ENCODE results near the gene ANKRD33. TPM values are rescaled to one million over a fixed set of nuclear protein-coding genes. Genes with fewer than 3 reads are reported as not detected.

The ANKRD33 gene, protein sequence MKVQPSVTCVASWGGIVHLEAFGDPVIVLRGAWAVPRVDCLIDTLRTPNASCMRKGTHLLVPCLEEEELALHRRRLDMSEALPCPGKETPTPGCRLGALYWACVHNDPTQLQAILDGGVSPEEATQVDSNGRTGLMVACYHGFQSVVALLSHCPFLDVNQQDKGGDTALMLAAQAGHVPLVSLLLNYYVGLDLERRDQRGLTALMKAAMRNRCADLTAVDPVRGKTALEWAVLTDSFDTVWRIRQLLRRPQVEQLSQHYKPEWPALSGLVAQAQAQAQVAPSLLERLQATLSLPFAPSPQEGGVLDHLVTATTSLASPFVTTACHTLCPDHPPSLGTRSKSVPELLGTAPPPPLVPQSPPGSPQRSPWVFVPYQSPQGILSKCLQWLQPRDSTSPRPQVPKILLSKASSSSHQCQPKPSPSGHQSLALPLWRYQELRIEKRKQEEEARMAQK
- under 1 TPM in 2 of 10 donors, not detected in 8; 0.05 to 0.18 TPM for polyA plus RNA-seq (ENCODE audit: insufficient read length in 10 of 10)
- long read RNA-seq, donor 1, result 0 reads
- long read RNA-seq, donor 2, result 0 reads
- long read RNA-seq, donor 3, result 0 reads
- long read RNA-seq, donor 4, result 0 reads
- long read RNA-seq, donor 5, result 0 reads
- long read RNA-seq, donor 6, result 0 reads
- long read RNA-seq, donor 7, result 0 reads
- long read RNA-seq, donor 8, result 0 reads
- long read RNA-seq, donor 9, result 0 reads

- DNase-seq, result no peak
Observed at GRCh38 chr12:51887476-51888315, at the start of gene ANKRD33. Gene ANKRD33 (plus strand): TSS chr12:51888103. CDS start chr12:51888187, 84 bp downstream.

DNA sequence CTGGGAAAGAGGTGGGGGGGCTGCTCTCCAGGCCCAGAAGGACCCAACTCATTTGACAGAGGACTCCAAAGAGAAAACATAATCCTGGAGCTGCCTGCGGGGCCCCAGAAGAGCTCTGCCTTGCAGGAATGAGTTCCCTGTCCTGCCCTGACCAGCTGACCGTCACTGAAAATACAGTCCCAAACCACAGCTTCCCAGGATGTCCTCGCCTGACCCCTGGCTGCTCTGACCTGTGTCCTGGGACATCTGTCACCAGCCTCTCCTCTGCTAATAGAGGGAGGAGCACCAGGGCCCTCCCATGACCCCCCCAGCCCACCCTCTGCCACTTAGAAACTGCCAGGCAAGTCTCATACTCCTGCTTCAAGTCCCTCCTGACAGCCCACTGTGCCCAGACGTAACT, 49.1 kb upstream of the ANKRD33 start:
- DNase-seq, result no peak

DNA sequence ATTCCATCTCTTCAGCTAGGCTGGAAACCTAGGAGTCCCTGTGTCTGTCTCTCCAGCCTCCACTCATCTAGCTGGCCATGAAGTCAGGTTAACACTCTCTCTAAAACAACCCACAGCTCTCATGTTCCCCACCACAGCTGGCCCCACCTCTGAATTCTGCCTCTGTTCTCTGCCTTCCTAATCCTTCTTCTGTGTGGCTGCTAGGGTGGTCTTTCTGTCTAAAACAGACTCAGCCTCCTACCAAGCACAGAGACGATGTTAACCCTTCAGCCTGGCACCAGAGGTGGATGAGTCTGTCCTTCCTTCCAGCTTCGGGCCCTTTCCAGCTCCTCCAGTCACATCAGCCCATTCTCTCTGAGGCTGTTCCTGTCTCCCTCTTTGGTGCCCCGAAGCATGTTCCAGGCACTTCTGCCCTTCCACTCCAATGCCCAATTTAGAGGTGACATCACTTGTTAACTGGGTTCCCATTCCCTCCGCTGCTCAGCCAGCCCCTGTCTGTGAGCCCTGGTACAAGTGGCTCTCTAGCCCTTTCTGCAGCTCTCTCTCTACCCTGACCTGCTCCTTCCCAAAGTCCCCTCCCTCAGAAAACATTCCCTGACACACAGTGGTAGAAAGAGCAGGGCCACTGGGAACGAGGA, 48.5 kb upstream of the ANKRD33 start:
- DNase-seq, result no peak

- DNase-seq, result no peak
Observed at GRCh38 chr12:51840966-51841365, 46.9 kb upstream of the ANKRD33 start.

DNA sequence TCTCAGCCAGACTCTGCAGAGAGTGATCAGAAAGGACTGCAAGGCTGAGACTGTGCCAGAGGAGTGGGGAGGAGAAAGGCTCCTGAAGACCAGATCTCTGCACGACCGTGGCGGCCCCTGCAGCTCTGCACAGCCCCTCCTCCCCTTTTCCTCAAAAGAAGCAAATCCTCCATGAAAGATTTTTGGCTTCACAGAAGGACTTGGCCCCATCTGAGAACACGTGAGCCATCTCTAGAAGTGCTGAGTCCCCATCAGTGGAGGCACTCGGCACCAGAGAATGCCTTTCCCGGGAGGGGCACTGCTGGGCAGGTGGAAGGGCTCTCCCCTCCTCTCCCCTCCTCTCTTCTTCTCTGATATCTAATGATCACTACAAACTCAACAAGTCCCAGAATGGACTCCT, 46.2 kb upstream of the ANKRD33 start:
- no peak for DNase-seq

- no peak for DNase-seq
Observed at GRCh38 chr12:51844854-51845253, 43.0 kb upstream of the ANKRD33 start.

GRCh38 chr12:51845482-51845881, 42.4 kb upstream of the ANKRD33 start:
- DNase-seq, result no peak

DNA sequence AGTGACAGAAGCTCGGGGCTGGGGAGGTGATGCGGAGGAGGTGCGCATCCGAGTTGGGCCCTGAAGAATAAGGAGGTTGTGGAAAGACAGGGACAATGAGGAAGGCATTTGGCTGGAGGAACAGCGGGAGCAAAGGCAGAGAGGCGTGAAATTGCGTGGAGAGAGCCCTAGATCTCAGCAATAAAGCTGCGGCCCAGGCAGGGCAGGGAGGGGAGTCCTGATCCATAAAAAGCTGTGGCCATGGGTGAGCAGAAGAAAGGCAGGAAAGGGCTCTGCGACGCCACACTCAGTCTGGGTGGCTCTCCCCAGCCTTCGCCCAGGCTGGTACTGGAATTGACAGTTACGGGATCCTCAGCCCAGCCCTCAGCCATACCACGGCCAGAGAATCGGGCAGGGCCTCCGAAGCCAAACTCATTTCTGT, 41.6 kb upstream of the ANKRD33 start:
- DNase-seq, result no peak

GRCh38 chr12:51846911-51847642, 40.8 kb upstream of the ANKRD33 start:
- DNase-seq, result peak in 1 of 3 donors; percentile 76

- DNase-seq, result peak in 1 of 3 donors; percentile 65
Observed at GRCh38 chr12:51847643-51848325, 40.1 kb upstream of the ANKRD33 start.

GRCh38 chr12:51848326-51848727, 39.6 kb upstream of the ANKRD33 start, which contains the start of gene FIGNL2:
Gene FIGNL2 (minus strand): TSS chr12:51848718. CDS start chr12:51822413, 26,305 bp downstream.
- no peak for DNase-seq

GRCh38 chr12:51848841-51849735, 38.8 kb upstream of the ANKRD33 start:
- no peak for DNase-seq

DNA sequence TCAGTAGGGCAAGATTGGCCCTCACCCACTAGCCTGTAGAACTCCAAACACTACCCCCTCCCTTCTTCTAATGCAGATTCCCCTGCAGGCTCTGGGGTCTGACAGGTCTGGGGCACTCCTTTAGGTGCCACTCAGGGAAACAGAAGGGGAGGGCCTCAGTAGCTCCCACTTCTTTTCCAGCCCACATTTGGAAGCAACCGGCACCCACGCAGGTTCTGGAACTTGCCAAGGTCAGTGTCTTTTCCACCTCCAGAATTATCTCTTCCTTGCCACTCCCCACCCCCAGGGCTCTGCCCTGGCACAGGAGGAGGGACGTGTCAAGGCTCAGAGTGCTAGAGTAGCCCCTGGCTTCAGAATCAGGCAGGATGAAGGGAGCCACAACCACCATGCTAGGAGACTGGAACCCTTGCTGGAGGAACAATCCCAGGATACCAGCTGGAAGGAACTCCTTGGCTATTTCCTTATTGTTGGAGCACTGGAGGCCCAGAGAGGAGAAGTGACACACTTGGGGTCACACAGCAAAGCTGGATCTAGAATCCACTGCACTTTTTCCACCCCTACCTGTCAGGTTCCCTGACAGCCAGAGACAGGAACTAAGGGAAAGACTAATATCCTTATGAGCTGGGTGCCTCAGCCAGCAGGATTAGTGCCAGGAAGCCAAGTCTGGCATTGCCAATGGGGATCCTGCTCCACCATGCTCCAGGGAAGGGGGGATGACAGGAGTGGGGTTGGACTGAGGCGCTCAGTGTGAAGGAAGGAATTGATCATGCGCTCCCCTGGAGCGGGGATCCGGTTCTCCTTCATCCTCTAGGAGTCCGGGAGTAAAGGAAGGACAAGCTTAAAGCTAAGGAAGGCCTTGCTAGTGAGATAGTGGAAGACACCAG, 37.6 kb upstream of the ANKRD33 start:
- no peak for DNase-seq

DNA sequence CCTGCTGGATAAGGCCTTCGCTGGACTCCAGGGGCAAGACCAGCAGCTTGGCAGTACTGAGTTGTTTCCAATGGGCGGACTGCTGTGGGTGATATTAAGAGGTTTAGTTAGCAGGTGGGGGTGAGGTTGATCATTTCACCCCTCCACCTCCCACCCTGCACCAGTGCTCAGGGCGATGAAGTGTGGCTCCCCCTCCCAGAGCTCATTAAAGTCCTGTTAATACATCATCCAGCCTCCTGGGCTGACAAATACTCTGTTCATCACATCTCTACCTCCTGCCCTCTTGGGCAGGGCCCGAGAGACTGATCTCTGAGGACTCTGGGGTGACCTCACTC, 37.0 kb upstream of the ANKRD33 start:
- no peak for DNase-seq

DNA sequence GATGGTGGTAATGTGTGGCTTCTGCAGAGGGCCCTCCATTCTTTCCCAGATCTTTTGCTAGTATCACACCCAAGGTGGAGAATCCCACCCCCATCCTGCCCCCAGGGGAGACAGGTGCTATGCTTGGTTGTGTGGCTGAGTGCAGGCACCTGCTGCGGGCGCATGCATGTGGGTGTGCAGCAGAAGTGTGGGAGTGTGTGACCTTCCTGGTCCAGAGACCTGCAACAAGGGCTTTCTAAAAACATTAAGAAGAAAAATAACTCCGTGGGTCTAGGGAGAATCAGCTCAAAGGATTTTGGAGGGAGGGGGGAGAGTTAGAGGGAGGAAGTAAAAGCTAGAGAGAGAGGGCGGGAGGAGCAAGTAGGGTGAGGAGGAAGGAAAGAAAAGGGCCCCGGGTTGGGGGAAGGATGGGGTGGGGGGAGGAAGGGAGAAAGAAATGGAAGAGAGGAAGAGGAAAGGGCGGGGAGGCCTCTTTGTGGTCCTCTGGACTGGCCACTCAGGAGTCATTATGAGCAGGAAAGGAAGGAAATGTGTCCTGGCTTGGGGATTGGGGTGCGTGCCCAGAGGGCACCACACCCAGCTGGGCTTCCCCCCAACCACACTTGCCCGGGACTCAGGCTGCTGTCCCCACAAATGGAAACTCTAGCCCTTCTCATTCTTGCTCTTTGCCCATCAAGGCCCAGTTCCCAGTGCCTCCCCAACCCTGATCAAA, 36.3 kb upstream of the ANKRD33 start:
- no peak for DNase-seq

- DNase-seq, result no peak
Observed at GRCh38 chr12:51852404-51853137, 35.3 kb upstream of the ANKRD33 start.

All from muscle of back (tissue), 13 donors.